ENCODE data around the gene SPIN1.

GRCh38 chr9:88380118-88380517, 8.1 kb upstream of the SPIN1 start:
- TF ChIP-seq CTCF (IDR thresholded peaks at IDR 0.05; ENCODE audit: borderline replicate concordance, extremely low read depth, low read length, poor library complexity, severe bottlenecking) = no peak
- no peak for TF ChIP-seq EZH2 (IDR thresholded peaks at IDR 0.05; ENCODE audit: borderline replicate concordance, low read depth, low read length, severe bottlenecking)
